ENCODE results near the gene ZC3H14. TPM values are rescaled to one million over a fixed set of nuclear protein-coding genes. Genes with fewer than 3 reads are reported as not detected.

The ZC3H14 gene, protein sequence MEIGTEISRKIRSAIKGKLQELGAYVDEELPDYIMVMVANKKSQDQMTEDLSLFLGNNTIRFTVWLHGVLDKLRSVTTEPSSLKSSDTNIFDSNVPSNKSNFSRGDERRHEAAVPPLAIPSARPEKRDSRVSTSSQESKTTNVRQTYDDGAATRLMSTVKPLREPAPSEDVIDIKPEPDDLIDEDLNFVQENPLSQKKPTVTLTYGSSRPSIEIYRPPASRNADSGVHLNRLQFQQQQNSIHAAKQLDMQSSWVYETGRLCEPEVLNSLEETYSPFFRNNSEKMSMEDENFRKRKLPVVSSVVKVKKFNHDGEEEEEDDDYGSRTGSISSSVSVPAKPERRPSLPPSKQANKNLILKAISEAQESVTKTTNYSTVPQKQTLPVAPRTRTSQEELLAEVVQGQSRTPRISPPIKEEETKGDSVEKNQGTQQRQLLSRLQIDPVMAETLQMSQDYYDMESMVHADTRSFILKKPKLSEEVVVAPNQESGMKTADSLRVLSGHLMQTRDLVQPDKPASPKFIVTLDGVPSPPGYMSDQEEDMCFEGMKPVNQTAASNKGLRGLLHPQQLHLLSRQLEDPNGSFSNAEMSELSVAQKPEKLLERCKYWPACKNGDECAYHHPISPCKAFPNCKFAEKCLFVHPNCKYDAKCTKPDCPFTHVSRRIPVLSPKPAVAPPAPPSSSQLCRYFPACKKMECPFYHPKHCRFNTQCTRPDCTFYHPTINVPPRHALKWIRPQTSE
- total RNA-seq: 10 to 100 TPM; 52.6 to 54.3 TPM

DNA sequence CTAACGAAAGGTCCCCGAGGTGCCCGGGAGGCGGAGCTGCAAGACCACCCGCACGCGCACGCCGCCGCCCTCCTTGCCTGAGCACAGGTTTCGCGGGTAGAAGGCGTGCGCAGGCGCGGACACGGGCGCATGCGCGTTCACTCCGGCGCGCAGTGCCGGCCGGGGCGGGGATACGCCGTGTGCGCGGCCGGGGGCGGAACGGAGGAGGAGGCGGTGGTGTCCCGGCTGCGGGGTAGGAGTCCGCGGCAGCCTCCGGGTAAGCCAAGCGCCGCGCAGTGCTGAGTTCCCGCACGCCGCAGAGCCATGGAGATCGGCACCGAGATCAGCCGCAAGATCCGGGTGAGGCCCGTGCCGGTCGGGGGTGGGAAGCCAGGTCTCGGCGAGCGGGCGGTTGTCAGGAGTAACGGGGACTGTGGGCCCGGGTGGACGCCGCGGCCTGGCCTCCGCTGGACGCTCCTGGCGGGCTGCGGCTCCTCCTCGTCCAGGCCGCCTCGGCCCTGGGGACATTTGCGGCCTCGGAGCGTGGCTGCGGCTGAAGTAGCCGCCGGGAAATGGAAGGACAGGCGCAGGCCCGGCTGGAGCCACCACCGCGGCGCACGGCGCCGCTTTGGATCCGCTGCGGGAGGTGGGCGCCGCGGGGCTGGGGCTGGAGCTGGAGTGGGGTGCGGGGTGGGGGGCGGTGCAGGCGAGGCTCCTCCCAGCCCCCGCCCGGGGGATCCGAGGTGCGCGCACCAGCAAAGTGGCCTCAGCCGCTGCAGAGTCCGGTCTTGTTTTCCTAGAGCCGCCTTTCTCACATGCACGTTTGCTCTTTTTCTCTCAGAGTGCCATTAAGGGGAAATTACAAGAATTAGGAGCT, at the start of gene ZC3H14:
Gene ZC3H14, plus strand, starts transcription at position 207 of the 856 bp plus-strand sequence. Its CDS starts 97 bp downstream, at position 304.
- no peak for TF ChIP-seq CTCF (IDR thresholded peaks at IDR 0.05)
- H3K9ac ChIP-seq (ENCODE audit: low read depth in 2 of 2, low read length in 2 of 2): peak within 1 kb of the TSS; percentile 77 to 88
- DNase-seq: peak; percentile 85
- intact Hi-C loops (cut with DNase I): no loop called here
- no peaks in the 10 kb centered on the region for H3K36me3 ChIP-seq
- no peaks in the 10 kb centered on the region for H3K27me3 ChIP-seq
- H3K9me3 ChIP-seq: no peaks in the 10 kb centered on the region
- peak within 1 kb of the TSS; percentile 77 for H3K4me3 ChIP-seq
- H3K4me1 ChIP-seq: no peaks in the 10 kb centered on the region
- H3K27ac ChIP-seq: peak within 1 kb of the TSS; percentile 87

- H3K9ac ChIP-seq (ENCODE audit: low read depth in 2 of 2, low read length in 2 of 2): peak overlapping the region in 1 of 2 donors; percentile 29
- H3K27ac ChIP-seq: no peak overlapping the region
- intact Hi-C loops (cut with DNase I): no loop called here
- no peaks in the 10 kb centered on the region for H3K27me3 ChIP-seq
- TF ChIP-seq CTCF (IDR thresholded peaks at IDR 0.05): no peak
- H3K4me1 ChIP-seq: peaks cover 8% of the 10 kb centered on the region
- H3K36me3 ChIP-seq: no peaks in the 10 kb centered on the region
- H3K4me3 ChIP-seq: no peak overlapping the region
- no peaks in the 10 kb centered on the region for H3K9me3 ChIP-seq
- no peak for DNase-seq
Measured at GRCh38 chr14:88515499-88516221, 47.2 kb upstream of the ZC3H14 start.

DNA sequence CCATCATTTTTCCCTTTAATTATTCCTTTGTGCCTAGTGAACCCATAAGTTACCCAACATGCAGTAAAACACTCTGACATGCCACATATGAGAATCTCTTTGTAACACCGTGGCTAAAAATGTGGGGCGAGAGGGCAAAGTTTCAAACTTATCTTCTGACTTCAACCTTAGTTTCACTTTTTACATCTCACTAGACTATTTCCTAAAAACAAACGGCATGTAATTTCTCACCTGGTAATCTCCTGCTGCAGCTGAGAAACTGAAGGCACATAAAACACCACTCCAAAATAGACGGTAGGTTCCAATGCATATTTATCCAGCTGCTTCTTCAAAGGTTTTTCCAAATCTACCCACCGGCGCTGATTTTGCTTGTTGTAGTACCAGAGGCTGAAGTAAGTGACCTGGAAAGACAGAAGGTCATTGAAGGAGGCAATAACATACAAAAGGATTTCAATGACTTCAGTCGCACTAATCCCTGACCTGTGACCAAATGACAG, 45.9 kb upstream of the ZC3H14 start:
- H3K9me3 ChIP-seq: no peaks in the 10 kb centered on the region
- peaks cover 8% of the 10 kb centered on the region for H3K4me1 ChIP-seq
- intact Hi-C loops (cut with DNase I): no loop called here
- DNase-seq: no peak
- H3K9ac ChIP-seq (ENCODE audit: low read depth in 2 of 2, low read length in 2 of 2): peak overlapping the region in 1 of 2 donors; percentile 51
- no peaks in the 10 kb centered on the region for H3K27me3 ChIP-seq
- no peak for TF ChIP-seq CTCF (IDR thresholded peaks at IDR 0.05)
- H3K27ac ChIP-seq: peak overlapping the region; percentile 38
- H3K36me3 ChIP-seq: no peaks in the 10 kb centered on the region
- H3K4me3 ChIP-seq: no peak overlapping the region

GRCh38 chr14:88518592-88519512, 44.0 kb upstream of the ZC3H14 start:
- no peaks in the 10 kb centered on the region for H3K9me3 ChIP-seq
- peaks cover 8% of the 10 kb centered on the region for H3K4me1 ChIP-seq
- no peak overlapping the region for H3K4me3 ChIP-seq
- TF ChIP-seq CTCF (IDR thresholded peaks at IDR 0.05): no peak
- no peak overlapping the region for H3K27ac ChIP-seq
- no peak for DNase-seq
- intact Hi-C loops (cut with DNase I): no loop called here
- H3K27me3 ChIP-seq: no peaks in the 10 kb centered on the region
- no peak overlapping the region for H3K9ac ChIP-seq (ENCODE audit: low read depth in 2 of 2, low read length in 2 of 2)
- H3K36me3 ChIP-seq: no peaks in the 10 kb centered on the region
